Vagina (tissue), 2 donors: ENCODE results near the gene PLAGL2. TPM values are rescaled to one million over a fixed set of nuclear protein-coding genes. Genes with fewer than 3 reads are reported as not detected.
"Not testable (repeated sequence)": the region's sequence is repeated elsewhere in the genome, so short reads cannot be mapped to it uniquely, and the experiment has no call there.

Source experiments
- DNase-seq, 2 donors: peaks; one replicate each; pipeline ENCODE4 v3.0.0-alpha.2; 2017; ENCODE audit errors: extremely low spot score in 2 of 2
- H3K27ac ChIP-seq: fragments of 200-600 bp; sonication (generic); one replicate; pipeline ENCODE4 v1.5.1; 2019
- H3K27me3 ChIP-seq: fragments of 200-600 bp; sonication (generic); one replicate; pipeline ENCODE4 v1.5.1; 2019
- H3K36me3 ChIP-seq, 2 donors: fragments of 200-600 bp; sonication (generic); one replicate each; pipeline ENCODE4 v1.5.1; 2017 to 2019
- H3K4me1 ChIP-seq: fragments of 200-600 bp; sonication (generic); one replicate; pipeline ENCODE4 v1.5.1; 2019
- H3K4me3 ChIP-seq, 2 donors: fragments of 200-600 bp; sonication (generic); 1 replicate in 1 of 2; 2 replicates in 1 of 2; pipeline ENCODE4 v1.5.1; 2016 to 2019
- H3K9me3 ChIP-seq: fragments of 200-600 bp; sonication (generic); one replicate; pipeline ENCODE4 v1.5.1; 2019
- POLR2A ChIP-seq, 2 donors: fragments of 450-650 bp; IDR thresholded peaks; one replicate each; pipeline ENCODE4 v1.6.1; 2017; ENCODE audit warnings: antibody characterized with exemption in 2 of 2, mild to moderate bottlenecking in 2 of 2, moderate library complexity in 2 of 2
- POLR2AphosphoS5 ChIP-seq, 2 donors: sonication (generic); formaldehyde crosslinking; IDR thresholded peaks; one replicate each; pipeline ENCODE4 v1.9.0; 2017; ENCODE audit warnings: antibody characterized with exemption in 2 of 2, mild to moderate bottlenecking in 2 of 2, low read depth in 1 of 2; ENCODE audit not compliant: insufficient read depth in 1 of 2
- intact Hi-C: fragments of 100-400 bp; cut with DNase I; formaldehyde crosslinking; loops from one replicate; pipeline ENCODE4 v1.15.1; 2023
- total RNA-seq: library from RNA; depleted of rRNA; stranded (reverse); fragments of >200 nt; gene quantifications from one replicate; pipeline ENCODE4 v1.2.3, GENCODE V29; 2016
- TF ChIP-seq, protein P1 (sequence below), 3 experiments: fragments of 450-650 bp in 2 of 3; fragments of 200-600 bp in 1 of 3; sonication (generic) in 1 of 3; IDR thresholded peaks; one replicate each; pipeline ENCODE4 v1.5.1; 2017 to 2019; ENCODE audit warnings: antibody characterized with exemption in 3 of 3, mild to moderate bottlenecking in 2 of 3, moderate library complexity in 2 of 3

PLAGL2 gene
- total RNA-seq, 1 donor from 2014 or later: 8.3 TPM

DNA sequence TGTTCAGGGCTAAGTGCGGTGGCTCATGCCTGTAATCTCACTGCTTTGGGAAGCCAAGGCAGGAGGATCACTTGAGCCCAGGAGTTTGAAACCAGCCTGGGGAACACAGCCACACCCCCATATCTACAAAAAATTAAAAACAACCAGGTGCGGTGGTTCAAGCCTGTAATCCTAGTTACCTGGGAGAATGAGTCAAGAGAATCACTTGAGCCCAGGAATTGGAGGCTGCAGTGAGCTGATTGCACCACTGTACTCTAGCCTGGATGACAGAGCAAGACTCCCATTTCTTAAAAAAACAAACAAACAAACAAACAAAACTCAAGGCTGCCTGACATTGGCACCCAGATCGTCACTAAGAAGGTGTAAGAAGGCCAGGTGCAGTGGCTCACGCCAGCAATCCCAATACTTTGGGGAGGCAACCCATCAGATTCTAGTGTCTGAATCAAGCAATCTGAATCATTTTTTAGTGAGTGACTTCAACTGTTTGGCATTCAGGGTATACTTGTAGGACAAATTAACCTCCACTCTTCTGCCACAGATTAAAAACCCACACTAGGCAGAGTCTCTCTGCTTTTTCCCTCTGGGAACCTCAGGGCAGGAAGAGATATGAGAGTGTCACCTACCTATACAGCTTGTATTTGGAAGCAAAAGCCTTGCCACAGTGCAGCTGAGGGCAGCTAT is 6.1 kb downstream of the PLAGL2 start:
- Histone ChIP-seq H3K27ac (no peak overlapping the region), H3K4me1 (peaks cover 42% of the 10 kb centered on the region), H3K27me3 (no peaks in the 10 kb centered on the region), H3K9me3 (no peaks in the 10 kb centered on the region), H3K36me3 (peaks cover 0 to 44% of the 10 kb centered on the region in 2 donors), H3K4me3 (no peak overlapping the region)
- no peak for DNase-seq
- TF ChIP-seq, protein P1, sequence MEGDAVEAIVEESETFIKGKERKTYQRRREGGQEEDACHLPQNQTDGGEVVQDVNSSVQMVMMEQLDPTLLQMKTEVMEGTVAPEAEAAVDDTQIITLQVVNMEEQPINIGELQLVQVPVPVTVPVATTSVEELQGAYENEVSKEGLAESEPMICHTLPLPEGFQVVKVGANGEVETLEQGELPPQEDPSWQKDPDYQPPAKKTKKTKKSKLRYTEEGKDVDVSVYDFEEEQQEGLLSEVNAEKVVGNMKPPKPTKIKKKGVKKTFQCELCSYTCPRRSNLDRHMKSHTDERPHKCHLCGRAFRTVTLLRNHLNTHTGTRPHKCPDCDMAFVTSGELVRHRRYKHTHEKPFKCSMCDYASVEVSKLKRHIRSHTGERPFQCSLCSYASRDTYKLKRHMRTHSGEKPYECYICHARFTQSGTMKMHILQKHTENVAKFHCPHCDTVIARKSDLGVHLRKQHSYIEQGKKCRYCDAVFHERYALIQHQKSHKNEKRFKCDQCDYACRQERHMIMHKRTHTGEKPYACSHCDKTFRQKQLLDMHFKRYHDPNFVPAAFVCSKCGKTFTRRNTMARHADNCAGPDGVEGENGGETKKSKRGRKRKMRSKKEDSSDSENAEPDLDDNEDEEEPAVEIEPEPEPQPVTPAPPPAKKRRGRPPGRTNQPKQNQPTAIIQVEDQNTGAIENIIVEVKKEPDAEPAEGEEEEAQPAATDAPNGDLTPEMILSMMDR (IDR thresholded peaks at IDR 0.05): no peak
- TF ChIP-seq POLR2A (IDR thresholded peaks at IDR 0.05) (no peak), POLR2AphosphoS5 (IDR thresholded peaks at IDR 0.05; ENCODE audit: insufficient read depth in 1 of 2, low read depth in 1 of 2) (no peak)
- intact Hi-C loops: no loop called here

DNA sequence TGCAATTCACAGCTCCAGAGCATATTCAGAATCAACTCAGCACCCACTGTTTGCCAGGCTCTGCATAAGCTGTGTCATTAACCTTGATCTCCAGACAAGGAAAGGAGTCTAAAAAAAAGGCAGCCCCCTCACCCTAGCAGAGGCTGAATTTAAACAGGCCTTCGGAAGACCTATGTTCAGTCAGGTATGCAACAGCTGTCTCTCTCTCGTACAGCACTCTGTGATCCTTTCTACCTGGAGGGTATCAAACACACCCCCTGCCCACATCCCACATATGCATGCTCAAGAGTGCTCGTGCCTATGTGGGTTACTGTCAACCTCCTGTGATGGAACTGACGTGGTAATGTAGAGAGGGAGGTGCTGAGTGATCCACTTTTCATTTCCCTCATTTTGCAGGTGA is 8.5 kb downstream of the PLAGL2 start:
- Histone ChIP-seq H3K9me3 (no peaks in the 10 kb centered on the region), H3K27ac (no peak overlapping the region), H3K36me3 (peaks cover 0 to 62% of the 10 kb centered on the region in 2 donors), H3K4me1 (peaks cover 18% of the 10 kb centered on the region), H3K27me3 (no peaks in the 10 kb centered on the region), H3K4me3 (no peak overlapping the region)
- DNase-seq: no peak
- intact Hi-C loops: no loop called here
- TF ChIP-seq POLR2AphosphoS5 (IDR thresholded peaks at IDR 0.05; ENCODE audit: insufficient read depth in 1 of 2, low read depth in 1 of 2) (no peak), POLR2A (IDR thresholded peaks at IDR 0.05) (no peak)
- TF ChIP-seq, protein P1 (IDR thresholded peaks at IDR 0.05): no peak

DNA sequence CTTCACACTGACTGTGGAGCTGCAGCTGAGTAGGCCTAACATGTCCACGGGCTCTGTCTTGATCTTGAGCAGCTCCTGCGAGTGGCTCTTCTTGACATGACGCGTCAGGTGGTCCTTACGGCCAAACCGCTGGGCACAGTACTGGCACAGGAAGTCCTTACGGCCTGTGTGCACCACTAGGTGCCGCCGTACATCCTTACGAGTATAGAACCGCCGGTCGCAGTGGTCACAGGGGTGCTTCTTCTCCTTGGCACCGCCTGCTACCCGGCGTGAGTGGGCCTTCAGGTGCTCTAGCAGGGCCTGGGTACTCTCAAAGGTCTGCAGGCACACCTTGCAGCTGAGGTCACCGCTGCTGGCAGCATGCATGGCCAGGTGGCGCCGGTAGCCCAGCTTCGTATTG is 10.4 kb downstream of the PLAGL2 start:
- H3K27ac ChIP-seq, H3K4me3 ChIP-seq, H3K9me3 ChIP-seq, DNase-seq, H3K4me1 ChIP-seq, H3K27me3 ChIP-seq, intact Hi-C loops: not testable (repeated sequence)
- H3K36me3 ChIP-seq: peaks cover 0 to 62% of the 10 kb centered on the region in 2 donors

DNA sequence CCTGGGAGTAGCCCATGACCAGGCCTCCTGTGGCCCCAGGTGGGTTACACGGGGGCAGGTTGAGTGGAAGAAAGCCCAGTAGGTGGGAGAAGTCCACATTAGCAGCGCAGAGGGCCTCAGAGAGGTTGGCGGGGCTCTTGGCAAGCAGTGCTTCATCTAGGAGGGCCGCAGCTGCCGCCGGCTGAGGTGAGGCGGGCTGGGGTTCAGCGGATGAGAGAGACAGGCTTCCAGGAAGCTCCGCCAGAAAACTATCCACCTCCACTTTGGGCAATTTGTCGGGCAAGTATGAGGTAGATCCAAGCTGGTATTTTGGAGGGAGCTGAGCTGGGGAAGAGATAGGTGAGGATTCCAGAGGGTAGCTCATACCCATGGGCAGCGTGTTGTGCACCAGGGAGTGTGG is 10.9 kb downstream of the PLAGL2 start:
- DNase-seq, intact Hi-C loops, H3K4me1 ChIP-seq, H3K9me3 ChIP-seq, H3K27ac ChIP-seq, H3K27me3 ChIP-seq, H3K4me3 ChIP-seq: not testable (repeated sequence)
- peaks cover 0 to 60% of the 10 kb centered on the region in 2 donors for H3K36me3 ChIP-seq

DNA sequence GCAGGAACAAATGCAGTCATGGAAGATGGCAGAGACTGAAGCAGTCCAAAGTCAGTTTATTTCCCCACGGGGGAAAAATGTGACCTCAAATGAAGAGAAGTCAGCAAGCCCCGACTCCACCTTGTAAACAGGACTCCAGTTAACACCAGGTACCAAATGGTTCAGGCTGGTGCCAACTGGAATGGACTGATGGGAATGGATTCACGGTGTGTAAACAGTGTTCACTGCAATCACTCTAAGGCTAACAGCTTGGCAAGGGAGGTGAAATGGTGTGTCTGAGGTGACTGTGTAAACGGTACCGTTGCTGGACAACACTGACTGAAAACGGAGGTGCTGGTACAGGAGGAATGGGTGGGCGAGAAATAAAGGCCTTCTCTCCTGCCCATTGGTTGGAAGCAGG is 12.0 kb downstream of the PLAGL2 start:
- peaks cover 4% of the 10 kb centered on the region for H3K4me1 ChIP-seq
- no peak overlapping the region for H3K4me3 ChIP-seq
- TF ChIP-seq, protein P1 (IDR thresholded peaks at IDR 0.05): no peak
- no peak for TF ChIP-seq POLR2A (IDR thresholded peaks at IDR 0.05)
- peaks cover 0 to 55% of the 10 kb centered on the region in 2 donors for H3K36me3 ChIP-seq
- no peaks in the 10 kb centered on the region for H3K27me3 ChIP-seq
- no peak for DNase-seq
- H3K27ac ChIP-seq: no peak overlapping the region
- intact Hi-C loops: no loop called here
- no peaks in the 10 kb centered on the region for H3K9me3 ChIP-seq

DNA sequence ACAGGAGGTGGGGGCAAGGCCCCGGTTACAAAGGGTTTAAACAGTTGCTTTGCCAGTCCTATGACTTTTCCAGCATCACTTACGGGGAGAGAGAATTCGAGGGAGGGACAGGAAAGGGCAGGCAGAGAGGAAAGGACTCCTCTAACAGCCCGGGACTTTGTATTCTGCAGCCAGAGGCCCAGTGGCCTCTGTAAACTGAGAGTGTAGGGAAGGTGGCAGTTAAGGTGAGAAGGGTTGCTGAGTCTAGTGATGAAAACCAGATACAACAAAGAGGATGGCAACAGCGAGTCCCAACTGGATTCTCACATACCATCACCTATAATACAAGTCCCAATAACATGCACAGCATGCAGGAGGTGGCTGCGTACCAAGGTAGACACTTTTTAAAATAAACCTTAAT is 13.5 kb downstream of the PLAGL2 start:
- DNase-seq: no peak
- Histone ChIP-seq H3K27me3 (no peaks in the 10 kb centered on the region), H3K4me1 (peaks cover 13% of the 10 kb centered on the region), H3K4me3 (no peak overlapping the region), H3K27ac (no peak overlapping the region), H3K36me3 (peaks cover 0 to 43% of the 10 kb centered on the region in 2 donors), H3K9me3 (no peaks in the 10 kb centered on the region)
- TF ChIP-seq POLR2A (IDR thresholded peaks at IDR 0.05): no peak
- no peak for TF ChIP-seq POLR2AphosphoS5 (IDR thresholded peaks at IDR 0.05; ENCODE audit: insufficient read depth in 1 of 2, low read depth in 1 of 2)
- TF ChIP-seq, protein P1 (IDR thresholded peaks at IDR 0.05): no peak
- intact Hi-C loops: no loop called here

DNA sequence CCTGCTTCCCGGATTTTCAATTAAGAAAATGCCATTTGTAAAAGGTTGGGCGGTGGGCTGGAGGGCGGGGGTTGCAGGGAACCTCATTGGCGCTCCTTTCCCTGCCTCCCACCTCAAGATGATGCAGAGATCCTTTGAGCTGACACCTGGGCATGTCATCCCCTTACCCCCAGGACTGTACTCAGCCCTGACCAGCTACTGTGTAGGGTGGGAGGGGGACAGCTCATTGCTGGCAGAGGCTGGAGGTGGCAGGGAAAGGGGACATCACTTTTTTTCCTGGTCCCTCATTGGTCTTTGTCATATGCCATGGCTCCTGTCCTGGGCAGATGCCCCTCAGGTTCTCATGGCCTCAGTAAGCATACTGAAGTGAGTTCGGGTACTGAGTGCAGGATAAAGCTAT is 14.2 kb downstream of the PLAGL2 start:
- H3K36me3 ChIP-seq: peaks cover 0 to 37% of the 10 kb centered on the region in 2 donors
- H3K9me3 ChIP-seq, DNase-seq, H3K27ac ChIP-seq, H3K4me3 ChIP-seq, H3K27me3 ChIP-seq, intact Hi-C loops: not testable (repeated sequence)
- peaks cover 20% of the 10 kb centered on the region for H3K4me1 ChIP-seq
